Suprapubic skin (tissue), 3 donors: Measurements from ENCODE around the gene LPCAT1.

ENCODE experiments used
- CTCF ChIP-seq, 2 donors: fragments of 200-600 bp in 1 of 2; fragments of 450-650 bp in 1 of 2; sonication (generic) in 1 of 2; IDR thresholded peaks; one replicate each; pipeline ENCODE4 v1.5.1; 2016 to 2019; ENCODE audit warnings: antibody characterized with exemption in 2 of 2, mild to moderate bottlenecking in 1 of 2, moderate library complexity in 1 of 2
- EP300 ChIP-seq: sonication (generic); formaldehyde crosslinking; IDR thresholded peaks from one replicate; pipeline ENCODE4 v1.6.1; 2017; ENCODE audit warnings: antibody characterized with exemption
- POLR2A ChIP-seq, 2 donors: fragments of 450-650 bp; IDR thresholded peaks; one replicate each; pipeline ENCODE4 v1.6.1; 2017; ENCODE audit warnings: antibody characterized with exemption in 2 of 2, mild to moderate bottlenecking in 2 of 2, moderate library complexity in 2 of 2

GRCh38 chr5:1416856-1417469 is 106.8 kb downstream of the LPCAT1 start:
- no peak for TF ChIP-seq CTCF (IDR thresholded peaks at IDR 0.05)
- TF ChIP-seq EP300 = no peak
- TF ChIP-seq POLR2A (IDR thresholded peaks at IDR 0.05) = no peak
